ENCODE results near the gene BATF3.

The BATF3 gene

GRCh38 chr1:212692774-212693644, 6.6 kb downstream of the BATF3 start:
- no peak for DNase-seq
- H3K4me3 ChIP-seq (ENCODE audit: insufficient read depth, low read depth, low read length, poor library complexity, severe bottlenecking): no peak overlapping the region
- no peaks in the 10 kb centered on the region for H3K27me3 ChIP-seq (replicated peaks; ENCODE audit: control insufficient read depth, insufficient read depth, low read length, poor library complexity, severe bottlenecking)
- H3K36me3 ChIP-seq (ENCODE audit: control insufficient read depth, insufficient read depth, low read length): no peaks in the 10 kb centered on the region
- no peak overlapping the region for H3K27ac ChIP-seq (ENCODE audit: insufficient read depth, low read length, poor library complexity, severe bottlenecking)
- H3K9me3 ChIP-seq (ENCODE audit: control insufficient read depth, low read length): no peaks in the 10 kb centered on the region
- H3K4me1 ChIP-seq (ENCODE audit: control insufficient read depth, insufficient read depth, low read length, poor library complexity, severe bottlenecking): no peaks in the 10 kb centered on the region

GRCh38 chr1:212691561-212692071, 8.0 kb downstream of the BATF3 start:
- Histone ChIP-seq H3K27ac (ENCODE audit: insufficient read depth, low read length, poor library complexity, severe bottlenecking) (no peak overlapping the region), H3K36me3 (ENCODE audit: control insufficient read depth, insufficient read depth, low read length) (no peaks in the 10 kb centered on the region), H3K4me1 (ENCODE audit: control insufficient read depth, insufficient read depth, low read length, poor library complexity, severe bottlenecking) (no peaks in the 10 kb centered on the region), H3K27me3 (replicated peaks; ENCODE audit: control insufficient read depth, insufficient read depth, low read length, poor library complexity, severe bottlenecking) (no peaks in the 10 kb centered on the region), H3K9me3 (ENCODE audit: control insufficient read depth, low read length) (no peaks in the 10 kb centered on the region), H3K4me3 (ENCODE audit: insufficient read depth, low read depth, low read length, poor library complexity, severe bottlenecking) (no peak overlapping the region)
- no peak for DNase-seq

GRCh38 chr1:212690816-212691403, 8.7 kb downstream of the BATF3 start:
- Histone ChIP-seq H3K27ac (ENCODE audit: insufficient read depth, low read length, poor library complexity, severe bottlenecking) (no peak overlapping the region), H3K4me3 (ENCODE audit: insufficient read depth, low read depth, low read length, poor library complexity, severe bottlenecking) (no peak overlapping the region), H3K4me1 (ENCODE audit: control insufficient read depth, insufficient read depth, low read length, poor library complexity, severe bottlenecking) (no peaks in the 10 kb centered on the region), H3K27me3 (replicated peaks; ENCODE audit: control insufficient read depth, insufficient read depth, low read length, poor library complexity, severe bottlenecking) (no peaks in the 10 kb centered on the region), H3K36me3 (ENCODE audit: control insufficient read depth, insufficient read depth, low read length) (no peaks in the 10 kb centered on the region), H3K9me3 (ENCODE audit: control insufficient read depth, low read length) (no peaks in the 10 kb centered on the region)
- no peak for DNase-seq

- Histone ChIP-seq H3K27ac (ENCODE audit: insufficient read depth, low read length, poor library complexity, severe bottlenecking) (no peak overlapping the region), H3K9me3 (ENCODE audit: control insufficient read depth, low read length) (no peaks in the 10 kb centered on the region), H3K4me1 (ENCODE audit: control insufficient read depth, insufficient read depth, low read length, poor library complexity, severe bottlenecking) (no peaks in the 10 kb centered on the region), H3K36me3 (ENCODE audit: control insufficient read depth, insufficient read depth, low read length) (no peaks in the 10 kb centered on the region), H3K27me3 (replicated peaks; ENCODE audit: control insufficient read depth, insufficient read depth, low read length, poor library complexity, severe bottlenecking) (no peaks in the 10 kb centered on the region), H3K4me3 (ENCODE audit: insufficient read depth, low read depth, low read length, poor library complexity, severe bottlenecking) (no peak overlapping the region)
- no peak for DNase-seq
Measured at GRCh38 chr1:212689758-212690529, 9.7 kb downstream of the BATF3 start.

GRCh38 chr1:212689196-212689725, 10.4 kb downstream of the BATF3 start:
- no peak for DNase-seq

GRCh38 chr1:212688341-212689047, 11.1 kb downstream of the BATF3 start:
- H3K9me3 ChIP-seq (ENCODE audit: control insufficient read depth, low read length): no peaks in the 10 kb centered on the region
- H3K27me3 ChIP-seq (replicated peaks; ENCODE audit: control insufficient read depth, insufficient read depth, low read length, poor library complexity, severe bottlenecking): no peaks in the 10 kb centered on the region
- no peak overlapping the region for H3K27ac ChIP-seq (ENCODE audit: insufficient read depth, low read length, poor library complexity, severe bottlenecking)
- no peak overlapping the region for H3K4me3 ChIP-seq (ENCODE audit: insufficient read depth, low read depth, low read length, poor library complexity, severe bottlenecking)
- no peak for DNase-seq
- H3K4me1 ChIP-seq (ENCODE audit: control insufficient read depth, insufficient read depth, low read length, poor library complexity, severe bottlenecking): peaks cover 5% of the 10 kb centered on the region
- H3K36me3 ChIP-seq (ENCODE audit: control insufficient read depth, insufficient read depth, low read length): no peaks in the 10 kb centered on the region

More at GRCh38 chr1:212689196-212689725, 10.4 kb downstream of the BATF3 start:
- Histone ChIP-seq H3K27me3 (replicated peaks; ENCODE audit: control insufficient read depth, insufficient read depth, low read length, poor library complexity, severe bottlenecking) (no peaks in the 10 kb centered on the region), H3K4me1 (ENCODE audit: control insufficient read depth, insufficient read depth, low read length, poor library complexity, severe bottlenecking) (no peaks in the 10 kb centered on the region), H3K4me3 (ENCODE audit: insufficient read depth, low read depth, low read length, poor library complexity, severe bottlenecking) (no peak overlapping the region), H3K27ac (ENCODE audit: insufficient read depth, low read length, poor library complexity, severe bottlenecking) (no peak overlapping the region), H3K36me3 (ENCODE audit: control insufficient read depth, insufficient read depth, low read length) (no peaks in the 10 kb centered on the region), H3K9me3 (ENCODE audit: control insufficient read depth, low read length) (no peaks in the 10 kb centered on the region)

GRCh38 chr1:212687811-212688210, 11.8 kb downstream of the BATF3 start:
- Histone ChIP-seq H3K4me3 (ENCODE audit: insufficient read depth, low read depth, low read length, poor library complexity, severe bottlenecking) (no peak overlapping the region), H3K27me3 (replicated peaks; ENCODE audit: control insufficient read depth, insufficient read depth, low read length, poor library complexity, severe bottlenecking) (no peaks in the 10 kb centered on the region), H3K36me3 (ENCODE audit: control insufficient read depth, insufficient read depth, low read length) (no peaks in the 10 kb centered on the region), H3K27ac (ENCODE audit: insufficient read depth, low read length, poor library complexity, severe bottlenecking) (no peak overlapping the region), H3K4me1 (ENCODE audit: control insufficient read depth, insufficient read depth, low read length, poor library complexity, severe bottlenecking) (peaks cover 9% of the 10 kb centered on the region), H3K9me3 (ENCODE audit: control insufficient read depth, low read length) (no peaks in the 10 kb centered on the region)
- no peak for DNase-seq

GRCh38 chr1:212686591-212686990, 13.0 kb downstream of the BATF3 start:
- DNase-seq: no peak
- Histone ChIP-seq H3K36me3 (ENCODE audit: control insufficient read depth, insufficient read depth, low read length) (no peaks in the 10 kb centered on the region), H3K27ac (ENCODE audit: insufficient read depth, low read length, poor library complexity, severe bottlenecking) (no peak overlapping the region), H3K4me1 (ENCODE audit: control insufficient read depth, insufficient read depth, low read length, poor library complexity, severe bottlenecking) (peaks cover 9% of the 10 kb centered on the region), H3K4me3 (ENCODE audit: insufficient read depth, low read depth, low read length, poor library complexity, severe bottlenecking) (no peak overlapping the region), H3K9me3 (ENCODE audit: control insufficient read depth, low read length) (no peaks in the 10 kb centered on the region), H3K27me3 (replicated peaks; ENCODE audit: control insufficient read depth, insufficient read depth, low read length, poor library complexity, severe bottlenecking) (no peaks in the 10 kb centered on the region)

GRCh38 chr1:212686069-212686468, 13.6 kb downstream of the BATF3 start:
- no peak for DNase-seq
- Histone ChIP-seq H3K4me3 (ENCODE audit: insufficient read depth, low read depth, low read length, poor library complexity, severe bottlenecking) (no peak overlapping the region), H3K4me1 (ENCODE audit: control insufficient read depth, insufficient read depth, low read length, poor library complexity, severe bottlenecking) (peaks cover 9% of the 10 kb centered on the region), H3K27me3 (replicated peaks; ENCODE audit: control insufficient read depth, insufficient read depth, low read length, poor library complexity, severe bottlenecking) (no peaks in the 10 kb centered on the region), H3K27ac (ENCODE audit: insufficient read depth, low read length, poor library complexity, severe bottlenecking) (no peak overlapping the region), H3K36me3 (ENCODE audit: control insufficient read depth, insufficient read depth, low read length) (no peaks in the 10 kb centered on the region), H3K9me3 (ENCODE audit: control insufficient read depth, low read length) (no peaks in the 10 kb centered on the region)
